NT2/D1 (cell line): ENCODE data around the gene PDCD11.

ENCODE experiments used
- DNase-seq: peaks from one replicate; pipeline ENCODE4 v3.0.0-alpha.2; 2011; ENCODE audit warnings: low read depth, low spot score
- H3K27me3 ChIP-seq: 2 replicates; pipeline ENCODE4 v1.6.0; 2011; ENCODE audit warnings: mild to moderate bottlenecking; ENCODE audit not compliant: insufficient read length, insufficient read depth
- H3K36me3 ChIP-seq: 2 replicates; pipeline ENCODE4 v1.6.1; 2011; ENCODE audit warnings: mild to moderate bottlenecking, low read length, mixed read lengths; ENCODE audit not compliant: insufficient read depth, insufficient read length
- H3K4me1 ChIP-seq: 2 replicates; pipeline ENCODE4 v1.5.1; 2011; ENCODE audit not compliant: insufficient read depth, insufficient read length
- H3K4me3 ChIP-seq: 2 replicates; pipeline ENCODE4 v1.5.1; 2011; ENCODE audit warnings: low read depth; ENCODE audit not compliant: insufficient read length
- H3K9ac ChIP-seq: 2 replicates; pipeline ENCODE4 v1.6.0; 2011; ENCODE audit warnings: low read depth; ENCODE audit not compliant: insufficient read length
- H3K9me3 ChIP-seq: 2 replicates; pipeline ENCODE4 v1.5.1; 2011; ENCODE audit warnings: mild to moderate bottlenecking, low read length; ENCODE audit not compliant: insufficient read depth
- SUZ12 ChIP-seq: IDR thresholded peaks from 2 replicates; pipeline ENCODE4 v1.6.1; 2011; ENCODE audit not compliant: insufficient read length, insufficient read depth; ENCODE audit errors: extremely low read depth
- YY1 ChIP-seq: IDR thresholded peaks from 2 replicates; pipeline ENCODE4 v1.6.1; 2011; ENCODE audit not compliant: insufficient read length, insufficient read depth
- ZNF274 ChIP-seq: IDR thresholded peaks from 2 replicates; pipeline ENCODE4 v1.6.1; 2011; ENCODE audit warnings: mild to moderate bottlenecking, low read depth, low read length

The PDCD11 gene

GRCh38 chr10:103382769-103383168, 13.7 kb upstream of the PDCD11 start:
- H3K9me3 ChIP-seq, result no peaks in the 10 kb centered on the region
- no peaks in the 10 kb centered on the region for H3K27me3 ChIP-seq
- H3K36me3 ChIP-seq, result peaks cover 33% of the 10 kb centered on the region
- H3K4me1 ChIP-seq, result no peaks in the 10 kb centered on the region
- H3K9ac ChIP-seq, result no peak overlapping the region
- no peak for DNase-seq
- no peak for TF ChIP-seq SUZ12
- no peak for TF ChIP-seq ZNF274
- TF ChIP-seq YY1, result no peak
- H3K4me3 ChIP-seq, result no peak overlapping the region

- Histone ChIP-seq H3K36me3 (peaks cover 73% of the 10 kb centered on the region), H3K9me3 (no peaks in the 10 kb centered on the region), H3K4me1 (no peaks in the 10 kb centered on the region), H3K9ac (no peak overlapping the region), H3K27me3 (no peaks in the 10 kb centered on the region), H3K4me3 (no peak overlapping the region)
- no peak for DNase-seq
- TF ChIP-seq ZNF274, result no peak
- no peak for TF ChIP-seq SUZ12
- no peak for TF ChIP-seq YY1
These were observed 2.2 kb upstream of the PDCD11 start for GRCh38 chr10:103394180-103394579.

- H3K9me3 ChIP-seq, result no peaks in the 10 kb centered on the region
- TF ChIP-seq SUZ12 (no peak), ZNF274 (no peak), YY1 (no peak)
- H3K27me3 ChIP-seq, result no peaks in the 10 kb centered on the region
- DNase-seq, result no peak
- H3K4me3 ChIP-seq, result peak overlapping the region; percentile 99
- H3K4me1 ChIP-seq, result no peaks in the 10 kb centered on the region
- H3K36me3 ChIP-seq, result peaks cover 78% of the 10 kb centered on the region
- H3K9ac ChIP-seq, result peak overlapping the region; percentile 91
These were observed 716 bp upstream of the PDCD11 start for GRCh38 chr10:103395754-103396066.

GRCh38 chr10:103396789-103397087, 312 bp downstream of the PDCD11 start:
- Histone ChIP-seq H3K9ac (peak overlapping the region; percentile 97), H3K4me3 (peak overlapping the region; percentile 99), H3K36me3 (peaks cover 79% of the 10 kb centered on the region), H3K4me1 (no peaks in the 10 kb centered on the region), H3K27me3 (no peaks in the 10 kb centered on the region), H3K9me3 (no peaks in the 10 kb centered on the region)
- no peak for DNase-seq
- TF ChIP-seq YY1, result no peak
- no peak for TF ChIP-seq SUZ12
- no peak for TF ChIP-seq ZNF274

- Histone ChIP-seq H3K4me3 (peak overlapping the region; percentile 99), H3K4me1 (no peaks in the 10 kb centered on the region), H3K9ac (peak overlapping the region; percentile 97), H3K36me3 (peaks cover 77% of the 10 kb centered on the region), H3K9me3 (no peaks in the 10 kb centered on the region), H3K27me3 (no peaks in the 10 kb centered on the region)
- DNase-seq, result no peak
- no peak for TF ChIP-seq ZNF274
- no peak for TF ChIP-seq YY1
These were observed 882 bp downstream of the PDCD11 start for GRCh38 chr10:103397191-103397825.

GRCh38 chr10:103413564-103413963, 17.1 kb downstream of the PDCD11 start:
- TF ChIP-seq YY1, result no peak
- no peak for TF ChIP-seq SUZ12
- no peak for TF ChIP-seq ZNF274
- no peak overlapping the region for H3K4me3 ChIP-seq

GRCh38 chr10:103415581-103415980, 19.2 kb downstream of the PDCD11 start:
- DNase-seq, result no peak
- Histone ChIP-seq H3K4me3 (no peak overlapping the region), H3K27me3 (no peaks in the 10 kb centered on the region), H3K9me3 (no peaks in the 10 kb centered on the region), H3K36me3 (peaks cover 90% of the 10 kb centered on the region), H3K4me1 (no peaks in the 10 kb centered on the region), H3K9ac (no peak overlapping the region)
- no peak for TF ChIP-seq YY1

More at GRCh38 chr10:103413564-103413963, 17.1 kb downstream of the PDCD11 start:
- no peaks in the 10 kb centered on the region for H3K27me3 ChIP-seq
- no peaks in the 10 kb centered on the region for H3K4me1 ChIP-seq
- no peak for DNase-seq
- H3K36me3 ChIP-seq, result peaks cover 79% of the 10 kb centered on the region
- no peaks in the 10 kb centered on the region for H3K9me3 ChIP-seq
- no peak overlapping the region for H3K9ac ChIP-seq
